MM.1S (cell line): ENCODE measurements around the gene C18orf63.

Experiments
- EZH2phosphoT487 ChIP-seq: fragments of 300-600 bp; sonication (generic); IDR thresholded peaks from 2 replicates; pipeline ENCODE4 v1.6.1; 2018; ENCODE audit warnings: antibody characterized with exemption, low read length
- TF ChIP-seq, protein P1 (sequence below): fragments of 300-600 bp; sonication (generic); IDR thresholded peaks from 2 replicates; pipeline ENCODE4 v1.5.1; 2016; ENCODE audit warnings: antibody characterized with exemption, low read length, mixed read lengths

DNA sequence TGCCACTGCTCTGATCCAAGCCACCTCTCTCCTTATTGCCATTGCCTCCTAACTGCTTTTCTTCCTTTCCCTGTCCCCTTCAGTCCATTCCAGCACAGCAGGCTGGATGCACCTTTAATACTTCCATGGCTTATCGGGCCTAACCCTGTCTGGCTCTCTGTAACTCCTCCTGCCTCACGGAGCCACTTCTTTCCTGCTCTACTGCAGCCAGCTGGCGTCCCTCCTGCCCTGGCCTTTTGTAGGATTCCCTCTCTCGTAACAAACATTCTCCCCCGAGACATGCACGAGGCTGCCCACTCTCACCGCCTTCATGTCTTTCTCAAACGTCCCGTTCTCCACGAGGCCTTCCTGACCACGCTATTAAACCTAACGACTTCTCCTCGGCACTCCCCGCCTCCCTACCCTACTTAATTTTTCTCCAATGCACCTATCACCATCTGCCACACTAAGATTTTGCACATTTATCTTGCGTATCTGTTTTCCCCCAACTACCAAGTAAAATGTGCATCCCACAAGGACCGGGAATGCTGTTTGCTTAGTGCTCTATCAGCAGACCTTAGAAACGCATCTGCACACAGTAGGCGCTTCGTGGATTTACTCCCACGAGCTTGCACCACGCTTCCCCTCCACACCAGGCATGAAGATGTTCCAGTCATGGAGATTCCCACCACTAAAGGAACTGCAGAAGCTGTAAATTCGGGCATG, 728 bp upstream of the C18orf63 start:
- TF ChIP-seq, protein P1, sequence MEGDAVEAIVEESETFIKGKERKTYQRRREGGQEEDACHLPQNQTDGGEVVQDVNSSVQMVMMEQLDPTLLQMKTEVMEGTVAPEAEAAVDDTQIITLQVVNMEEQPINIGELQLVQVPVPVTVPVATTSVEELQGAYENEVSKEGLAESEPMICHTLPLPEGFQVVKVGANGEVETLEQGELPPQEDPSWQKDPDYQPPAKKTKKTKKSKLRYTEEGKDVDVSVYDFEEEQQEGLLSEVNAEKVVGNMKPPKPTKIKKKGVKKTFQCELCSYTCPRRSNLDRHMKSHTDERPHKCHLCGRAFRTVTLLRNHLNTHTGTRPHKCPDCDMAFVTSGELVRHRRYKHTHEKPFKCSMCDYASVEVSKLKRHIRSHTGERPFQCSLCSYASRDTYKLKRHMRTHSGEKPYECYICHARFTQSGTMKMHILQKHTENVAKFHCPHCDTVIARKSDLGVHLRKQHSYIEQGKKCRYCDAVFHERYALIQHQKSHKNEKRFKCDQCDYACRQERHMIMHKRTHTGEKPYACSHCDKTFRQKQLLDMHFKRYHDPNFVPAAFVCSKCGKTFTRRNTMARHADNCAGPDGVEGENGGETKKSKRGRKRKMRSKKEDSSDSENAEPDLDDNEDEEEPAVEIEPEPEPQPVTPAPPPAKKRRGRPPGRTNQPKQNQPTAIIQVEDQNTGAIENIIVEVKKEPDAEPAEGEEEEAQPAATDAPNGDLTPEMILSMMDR = no peak
- TF ChIP-seq EZH2phosphoT487 = no peak
